ENCODE results near the gene SLC38A7.
A peak's percentile ranks its signal among the peaks of the same experiment; 100 is the strongest.

SLC38A7 gene

DNA sequence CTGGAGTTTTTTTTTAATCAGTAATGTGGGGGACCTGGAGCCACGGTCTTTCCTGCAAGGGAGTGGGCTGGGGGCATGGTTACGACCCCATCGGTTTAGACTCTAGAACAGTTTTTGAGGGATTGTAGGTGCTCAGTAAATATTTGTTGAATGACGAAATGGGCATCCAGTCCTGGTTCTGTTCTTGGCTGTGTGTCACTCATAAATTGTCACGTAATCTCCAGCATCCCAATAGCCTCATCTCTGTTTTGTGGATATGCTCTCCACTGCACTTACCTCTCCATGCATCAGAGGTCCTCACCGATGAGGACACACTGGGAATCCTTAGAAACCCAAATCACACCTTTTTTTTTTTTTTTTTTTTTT is 497 bp upstream of the SLC38A7 start:
- no peak for TF ChIP-seq SPI1 (IDR thresholded peaks at IDR 0.05; ENCODE audit: borderline replicate concordance, low read depth)
- TF ChIP-seq, protein P1, sequence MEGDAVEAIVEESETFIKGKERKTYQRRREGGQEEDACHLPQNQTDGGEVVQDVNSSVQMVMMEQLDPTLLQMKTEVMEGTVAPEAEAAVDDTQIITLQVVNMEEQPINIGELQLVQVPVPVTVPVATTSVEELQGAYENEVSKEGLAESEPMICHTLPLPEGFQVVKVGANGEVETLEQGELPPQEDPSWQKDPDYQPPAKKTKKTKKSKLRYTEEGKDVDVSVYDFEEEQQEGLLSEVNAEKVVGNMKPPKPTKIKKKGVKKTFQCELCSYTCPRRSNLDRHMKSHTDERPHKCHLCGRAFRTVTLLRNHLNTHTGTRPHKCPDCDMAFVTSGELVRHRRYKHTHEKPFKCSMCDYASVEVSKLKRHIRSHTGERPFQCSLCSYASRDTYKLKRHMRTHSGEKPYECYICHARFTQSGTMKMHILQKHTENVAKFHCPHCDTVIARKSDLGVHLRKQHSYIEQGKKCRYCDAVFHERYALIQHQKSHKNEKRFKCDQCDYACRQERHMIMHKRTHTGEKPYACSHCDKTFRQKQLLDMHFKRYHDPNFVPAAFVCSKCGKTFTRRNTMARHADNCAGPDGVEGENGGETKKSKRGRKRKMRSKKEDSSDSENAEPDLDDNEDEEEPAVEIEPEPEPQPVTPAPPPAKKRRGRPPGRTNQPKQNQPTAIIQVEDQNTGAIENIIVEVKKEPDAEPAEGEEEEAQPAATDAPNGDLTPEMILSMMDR (IDR thresholded peaks at IDR 0.05; ENCODE audit: insufficient read depth, low read length), result no peak
- TF ChIP-seq, protein P2, sequence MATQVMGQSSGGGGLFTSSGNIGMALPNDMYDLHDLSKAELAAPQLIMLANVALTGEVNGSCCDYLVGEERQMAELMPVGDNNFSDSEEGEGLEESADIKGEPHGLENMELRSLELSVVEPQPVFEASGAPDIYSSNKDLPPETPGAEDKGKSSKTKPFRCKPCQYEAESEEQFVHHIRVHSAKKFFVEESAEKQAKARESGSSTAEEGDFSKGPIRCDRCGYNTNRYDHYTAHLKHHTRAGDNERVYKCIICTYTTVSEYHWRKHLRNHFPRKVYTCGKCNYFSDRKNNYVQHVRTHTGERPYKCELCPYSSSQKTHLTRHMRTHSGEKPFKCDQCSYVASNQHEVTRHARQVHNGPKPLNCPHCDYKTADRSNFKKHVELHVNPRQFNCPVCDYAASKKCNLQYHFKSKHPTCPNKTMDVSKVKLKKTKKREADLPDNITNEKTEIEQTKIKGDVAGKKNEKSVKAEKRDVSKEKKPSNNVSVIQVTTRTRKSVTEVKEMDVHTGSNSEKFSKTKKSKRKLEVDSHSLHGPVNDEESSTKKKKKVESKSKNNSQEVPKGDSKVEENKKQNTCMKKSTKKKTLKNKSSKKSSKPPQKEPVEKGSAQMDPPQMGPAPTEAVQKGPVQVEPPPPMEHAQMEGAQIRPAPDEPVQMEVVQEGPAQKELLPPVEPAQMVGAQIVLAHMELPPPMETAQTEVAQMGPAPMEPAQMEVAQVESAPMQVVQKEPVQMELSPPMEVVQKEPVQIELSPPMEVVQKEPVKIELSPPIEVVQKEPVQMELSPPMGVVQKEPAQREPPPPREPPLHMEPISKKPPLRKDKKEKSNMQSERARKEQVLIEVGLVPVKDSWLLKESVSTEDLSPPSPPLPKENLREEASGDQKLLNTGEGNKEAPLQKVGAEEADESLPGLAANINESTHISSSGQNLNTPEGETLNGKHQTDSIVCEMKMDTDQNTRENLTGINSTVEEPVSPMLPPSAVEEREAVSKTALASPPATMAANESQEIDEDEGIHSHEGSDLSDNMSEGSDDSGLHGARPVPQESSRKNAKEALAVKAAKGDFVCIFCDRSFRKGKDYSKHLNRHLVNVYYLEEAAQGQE (IDR thresholded peaks at IDR 0.05; ENCODE audit: insufficient replicate concordance, low read depth), result no peak
- no peak for TF ChIP-seq POLR2AphosphoS5 (IDR thresholded peaks at IDR 0.05; ENCODE audit: low read depth)
- no peak for TF ChIP-seq GABPA (IDR thresholded peaks at IDR 0.05; ENCODE audit: low read depth)
- H3K4me3 ChIP-seq (replicated peaks; ENCODE audit: insufficient read depth, low read length), result no peak overlapping the region; the same call in 1 of the 2 replicates
- H3K27me3 ChIP-seq (ENCODE audit: insufficient read depth, poor library complexity, severe bottlenecking), result no peaks in the 10 kb centered on the region
- DNase-seq (ENCODE audit: low read depth in 1 of 2, low spot score in 1 of 2), result no peak
- no peak overlapping the region for H3K27ac ChIP-seq (replicated peaks)

DNA sequence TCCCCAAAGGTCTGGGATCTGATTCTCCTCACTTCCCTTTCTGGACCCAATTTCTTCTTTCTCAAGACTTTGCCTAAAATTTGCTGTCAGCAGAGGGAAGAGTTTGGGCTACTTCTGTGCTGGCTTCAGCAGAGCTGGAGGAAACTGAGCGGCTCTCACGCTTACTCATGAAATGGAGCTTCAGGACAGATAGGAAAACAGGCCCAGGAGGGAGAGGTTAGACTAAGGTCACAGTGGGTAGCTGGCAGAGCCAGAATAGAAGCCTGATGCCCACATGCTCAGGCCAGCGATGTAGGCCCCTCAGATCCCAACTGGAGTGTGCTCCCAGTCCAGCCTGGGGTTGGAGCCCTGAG is 593 bp downstream of the SLC38A7 start:
- Histone ChIP-seq H3K27me3 (ENCODE audit: insufficient read depth, poor library complexity, severe bottlenecking) (no peaks in the 10 kb centered on the region), H3K4me3 (replicated peaks; ENCODE audit: insufficient read depth, low read length) (peak overlapping the region; percentile 73), H3K27ac (replicated peaks) (peak overlapping the region; percentile 70)
- peak in 1 of 2 experiments; percentile 40 for DNase-seq (ENCODE audit: low read depth in 1 of 2, low spot score in 1 of 2)
- no peak for TF ChIP-seq POLR2AphosphoS5 (IDR thresholded peaks at IDR 0.05; ENCODE audit: low read depth)
- TF ChIP-seq, protein P2 (IDR thresholded peaks at IDR 0.05; ENCODE audit: insufficient replicate concordance, low read depth), result no peak
- no peak for TF ChIP-seq GABPA (IDR thresholded peaks at IDR 0.05; ENCODE audit: low read depth)
- TF ChIP-seq, protein P1 (IDR thresholded peaks at IDR 0.05; ENCODE audit: insufficient read depth, low read length), result no peak
- TF ChIP-seq SPI1 (IDR thresholded peaks at IDR 0.05; ENCODE audit: borderline replicate concordance, low read depth), result peak; percentile 48; the same call in 1 of the 2 replicates

DNA sequence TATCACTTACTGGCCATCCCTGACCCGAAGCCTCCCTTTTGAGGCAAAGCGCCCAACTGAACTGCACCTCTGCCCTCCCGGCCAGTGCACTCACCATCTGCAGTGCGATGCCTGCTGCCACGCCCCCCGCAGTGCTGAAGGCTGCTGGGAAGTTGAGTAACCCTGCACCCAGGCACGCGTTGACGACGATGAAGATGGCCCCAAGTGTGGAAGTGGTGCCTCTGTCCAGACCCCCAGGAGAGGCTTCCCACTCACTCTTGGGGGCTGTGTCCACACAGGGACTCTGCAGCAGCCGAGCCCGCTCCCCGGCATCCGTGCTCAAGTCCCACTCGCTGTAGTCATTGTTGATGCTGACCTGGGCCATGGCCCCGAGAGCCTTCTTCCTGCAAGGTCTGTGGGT is 4.8 kb downstream of the SLC38A7 start:
- no peak for DNase-seq (ENCODE audit: low read depth in 1 of 2, low spot score in 1 of 2)
- no peak overlapping the region for H3K4me3 ChIP-seq (replicated peaks; ENCODE audit: insufficient read depth, low read length)
- no peaks in the 10 kb centered on the region for H3K27me3 ChIP-seq (ENCODE audit: insufficient read depth, poor library complexity, severe bottlenecking)
- no peak for TF ChIP-seq GABPA (IDR thresholded peaks at IDR 0.05; ENCODE audit: low read depth)
- TF ChIP-seq SPI1 (IDR thresholded peaks at IDR 0.05; ENCODE audit: borderline replicate concordance, low read depth), result no peak
- TF ChIP-seq, protein P1 (IDR thresholded peaks at IDR 0.05; ENCODE audit: insufficient read depth, low read length), result no peak
- TF ChIP-seq, protein P2 (IDR thresholded peaks at IDR 0.05; ENCODE audit: insufficient replicate concordance, low read depth), result no peak
- TF ChIP-seq POLR2AphosphoS5 (IDR thresholded peaks at IDR 0.05; ENCODE audit: low read depth), result no peak
- no peak overlapping the region for H3K27ac ChIP-seq (replicated peaks)

Data from HL-60 (cell line).